Ascending aorta (tissue), 2 donors: ENCODE data around the gene SLC25A21. TPM values are rescaled to one million over a fixed set of nuclear protein-coding genes. Genes with fewer than 3 reads are reported as not detected.

Experiments
- DNase-seq, 2 donors: peaks; one replicate each; pipeline ENCODE4 v3.0.0-alpha.2; 2019; ENCODE audit warnings: low spot score in 2 of 2
- H3K27ac ChIP-seq, 2 donors: fragments of 200-600 bp; sonication (generic); one replicate each; pipeline ENCODE4 v1.5.1; 2016 to 2017; ENCODE audit warnings: mild to moderate bottlenecking in 1 of 2
- H3K27me3 ChIP-seq: fragments of 200-600 bp; sonication (generic); one replicate; pipeline ENCODE4 v1.5.1; 2017
- H3K36me3 ChIP-seq, 2 donors: fragments of 200-600 bp; sonication (generic); one replicate each; pipeline ENCODE4 v1.5.1; 2016
- H3K4me1 ChIP-seq, 2 donors: fragments of 200-600 bp; sonication (generic); one replicate each; pipeline ENCODE4 v1.5.1; 2016 to 2017; ENCODE audit warnings: mild to moderate bottlenecking in 1 of 2
- H3K4me3 ChIP-seq, 2 donors: fragments of 200-600 bp; sonication (generic); one replicate each; pipeline ENCODE4 v1.5.1; 2016 to 2017; ENCODE audit warnings: mild to moderate bottlenecking in 1 of 2
- H3K9me3 ChIP-seq, 2 donors: fragments of 200-600 bp; sonication (generic); one replicate each; pipeline ENCODE4 v1.5.1; 2016
- intact Hi-C: fragments of 100-400 bp; cut with DNase I; formaldehyde crosslinking; loops from one replicate; pipeline ENCODE4 v1.15.1; 2023
- total RNA-seq: library from RNA; depleted of rRNA; stranded (reverse); fragments of >200 nt; gene quantifications from one replicate; pipeline ENCODE4 v1.1.0, GENCODE V29; 2016
- TF ChIP-seq, protein P1 (sequence below), 3 experiments: fragments of 200-600 bp in 2 of 3; fragments of 450-650 bp in 1 of 3; sonication (generic) in 2 of 3; IDR thresholded peaks; one replicate each; pipeline ENCODE4 v1.5.1; 2016 to 2019; ENCODE audit warnings: antibody characterized with exemption in 3 of 3, mild to moderate bottlenecking in 1 of 3, moderate library complexity in 1 of 3

SLC25A21 gene
- total RNA-seq, 1 donor from 2014 or later, result not detected

DNA sequence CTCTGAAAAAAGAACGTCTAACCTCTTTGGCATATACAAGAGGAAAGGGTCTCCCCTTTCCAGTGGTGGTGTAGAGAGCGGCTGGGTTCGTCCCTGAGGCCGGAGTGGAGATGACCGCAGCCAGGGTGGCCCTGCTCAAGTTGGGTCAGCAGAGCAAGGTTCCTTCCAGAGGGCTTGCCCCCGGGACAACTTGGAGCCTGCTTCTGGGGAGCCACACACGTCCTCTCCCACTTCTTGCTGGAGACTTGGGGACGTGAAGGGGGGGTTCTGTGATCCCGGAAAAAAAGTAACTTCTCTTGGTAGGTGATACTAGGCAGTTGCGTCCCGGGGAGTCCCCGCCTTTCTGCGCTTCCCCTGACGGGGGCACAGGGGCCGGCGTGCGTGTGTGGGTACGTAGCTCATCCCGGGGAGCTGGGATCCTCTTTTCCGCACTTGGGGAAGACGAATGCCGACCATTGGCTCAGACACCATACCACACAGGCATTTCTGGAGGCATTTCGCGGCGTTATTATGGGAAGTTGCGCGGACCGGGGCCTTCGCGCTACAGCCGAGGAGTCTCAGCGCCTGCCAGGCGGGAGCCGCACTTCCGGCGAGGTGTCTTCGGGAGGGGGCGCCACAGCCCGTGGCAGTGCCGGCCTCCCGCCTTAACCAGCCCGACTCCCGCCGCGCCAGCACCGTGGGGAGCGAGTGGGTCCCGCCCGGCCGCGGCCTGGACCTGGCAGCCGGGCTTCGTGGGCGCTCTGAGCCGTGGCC lies 525.6 kb downstream of the SLC25A21 start:
- H3K9me3 ChIP-seq, result no peaks in the 10 kb centered on the region
- intact Hi-C loops, result loop anchor here (1.0 to 10.0 kb wide), 3 partner anchors 295 to 503 kb away; no protein-coding TSS in a partner anchor
- H3K4me1 ChIP-seq, result peaks cover 5 to 13% of the 10 kb centered on the region in 2 donors
- TF ChIP-seq, protein P1, sequence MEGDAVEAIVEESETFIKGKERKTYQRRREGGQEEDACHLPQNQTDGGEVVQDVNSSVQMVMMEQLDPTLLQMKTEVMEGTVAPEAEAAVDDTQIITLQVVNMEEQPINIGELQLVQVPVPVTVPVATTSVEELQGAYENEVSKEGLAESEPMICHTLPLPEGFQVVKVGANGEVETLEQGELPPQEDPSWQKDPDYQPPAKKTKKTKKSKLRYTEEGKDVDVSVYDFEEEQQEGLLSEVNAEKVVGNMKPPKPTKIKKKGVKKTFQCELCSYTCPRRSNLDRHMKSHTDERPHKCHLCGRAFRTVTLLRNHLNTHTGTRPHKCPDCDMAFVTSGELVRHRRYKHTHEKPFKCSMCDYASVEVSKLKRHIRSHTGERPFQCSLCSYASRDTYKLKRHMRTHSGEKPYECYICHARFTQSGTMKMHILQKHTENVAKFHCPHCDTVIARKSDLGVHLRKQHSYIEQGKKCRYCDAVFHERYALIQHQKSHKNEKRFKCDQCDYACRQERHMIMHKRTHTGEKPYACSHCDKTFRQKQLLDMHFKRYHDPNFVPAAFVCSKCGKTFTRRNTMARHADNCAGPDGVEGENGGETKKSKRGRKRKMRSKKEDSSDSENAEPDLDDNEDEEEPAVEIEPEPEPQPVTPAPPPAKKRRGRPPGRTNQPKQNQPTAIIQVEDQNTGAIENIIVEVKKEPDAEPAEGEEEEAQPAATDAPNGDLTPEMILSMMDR (IDR thresholded peaks at IDR 0.05), result no peak
- DNase-seq, result no peak
- no peak overlapping the region for H3K27ac ChIP-seq
- no peaks in the 10 kb centered on the region for H3K36me3 ChIP-seq
- H3K4me3 ChIP-seq, result peak overlapping the region; percentile 54 to 60
- no peaks in the 10 kb centered on the region for H3K27me3 ChIP-seq

DNA sequence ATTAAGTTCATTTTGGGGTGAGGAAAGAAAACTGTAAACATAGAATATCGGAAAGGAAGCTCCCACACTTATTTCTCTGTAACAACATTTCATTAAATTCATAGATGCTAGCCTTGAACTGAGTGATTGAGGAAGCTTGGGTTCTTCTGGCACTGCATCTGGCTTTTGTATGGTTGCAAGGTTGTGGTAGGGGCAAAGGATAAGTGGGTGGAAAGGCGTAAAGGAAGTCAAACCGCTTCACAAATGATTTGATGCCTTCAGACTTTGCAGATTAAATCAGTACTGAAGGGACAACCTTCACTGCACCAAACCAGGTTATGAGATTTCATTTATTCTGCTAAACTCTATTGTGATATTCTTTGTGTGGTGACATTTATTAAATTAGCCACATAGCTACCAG lies 538.8 kb downstream of the SLC25A21 start:
- no peak overlapping the region for H3K27ac ChIP-seq
- H3K36me3 ChIP-seq, result no peaks in the 10 kb centered on the region
- no peaks in the 10 kb centered on the region for H3K4me1 ChIP-seq
- no peaks in the 10 kb centered on the region for H3K27me3 ChIP-seq
- H3K4me3 ChIP-seq, result no peak overlapping the region
- H3K9me3 ChIP-seq, result no peaks in the 10 kb centered on the region
- intact Hi-C loops, result no loop called here
- TF ChIP-seq, protein P1 (IDR thresholded peaks at IDR 0.05), result no peak
- no peak for DNase-seq

Other genes with a start within 250 kb of the SLC25A21 start
- gene MIPOL1, start 25.3 kb upstream of the SLC25A21 start, total RNA-seq, result 8.6 TPM